K562 (cell line): ENCODE results near the gene ENDOD1. TPM values are rescaled to one million over a fixed set of nuclear protein-coding genes. Genes with fewer than 3 reads are reported as not detected.

ENCODE experiments used
- ATAC-seq: fragments of 200-7000 bp; cut with Tn5 transposase; 3 replicates; pipeline ENCODE4 v1.9.1; 2020; ENCODE audit warnings: moderate library complexity
- BruUV-seq: library from RNA; stranded (reverse); fragments of 400-500 nt; replicated peaks from 2 replicates; lab custom pipeline; 2021; lab: Mats Ljungman, UMichigan
- CTCF ChIA-PET: fragments of 300-600 bp; formaldehyde crosslinking; extraction: SDS; loops from one replicate; lab custom pipeline; 2021; ENCODE audit warnings: low intra/inter-chr PET ratio; lab: Yijun Ruan, JAX
- POLR2A ChIA-PET: fragments of 300-600, 350-650 bp; sonication (Branson Sonifier 250); formaldehyde crosslinking; extraction: SDS; loops from one replicate; lab custom pipeline; 2021; ENCODE audit warnings: antibody characterized with exemption, inconsistent platforms; lab: Yijun Ruan, JAX
- DNase-seq, 4 experiments: peaks; one replicate each; pipeline versions ENCODE4 v3.0.0 to v3.0.0-alpha.2; 2011 to 2018; ENCODE audit warnings: low spot score in 3 of 4, mixed read lengths in 3 of 4; ENCODE audit errors: extremely low read depth in 1 of 4
- FAIRE-seq: peaks from 2 replicates; lab custom pipeline; 2011; peaks lifted over from hg19 to GRCh38; lab: Jason Lieb, UNC
- H2AFZ ChIP-seq: 2 replicates; pipeline ENCODE4 v1.6.0; 2011; ENCODE audit warnings: low read depth, low read length, control low read depth, inconsistent platforms
- H3K27ac ChIP-seq: fragments of 200-600 bp; 3 replicates; pipeline ENCODE4 v1.8.0; 2011; ENCODE audit warnings: low read depth, mild to moderate bottlenecking, control low read depth, inconsistent platforms, low read length, moderate library complexity, mixed read lengths; ENCODE audit errors: extremely low read depth
- H3K27me3 ChIP-seq, 2 experiments: fragments of 300-600 bp in 1 of 2; 2 replicates in 1 of 2; 3 replicates in 1 of 2; pipeline versions ENCODE4 v1.6.0 to v1.8.0; 2011; ENCODE audit warnings: inconsistent platforms in 2 of 2, low read length in 2 of 2, mild to moderate bottlenecking in 1 of 2, mixed read lengths in 1 of 2, moderate library complexity in 1 of 2; ENCODE audit not compliant: control insufficient read depth in 2 of 2, insufficient read depth in 2 of 2
- H3K36me3 ChIP-seq: fragments of 300-600 bp; 3 replicates; pipeline ENCODE4 v1.8.0; 2011; ENCODE audit warnings: mild to moderate bottlenecking, low read length, inconsistent platforms; ENCODE audit not compliant: control insufficient read depth, insufficient read depth
- H3K4me1 ChIP-seq, 2 experiments: fragments of 200-600 bp in 1 of 2; replicated peaks in 1 of 2; 2 replicates in 1 of 2; 3 replicates in 1 of 2; pipeline versions ENCODE4 v1.5.1 to v1.8.0; 2011; ENCODE audit warnings: inconsistent platforms in 2 of 2, low read length in 2 of 2, mild to moderate bottlenecking in 1 of 2, mixed read lengths in 1 of 2, moderate library complexity in 1 of 2; ENCODE audit not compliant: control insufficient read depth in 2 of 2, insufficient read depth in 2 of 2
- H3K4me2 ChIP-seq: 2 replicates; pipeline ENCODE4 v1.6.1; 2011; ENCODE audit warnings: low read length, control low read depth, inconsistent platforms, mixed read lengths; ENCODE audit not compliant: insufficient read depth
- H3K4me3 ChIP-seq: fragments of 200-600 bp; sonication (generic), shearing (Covaris generic); 2 replicates; pipeline ENCODE4 v1.5.1; 2016; ENCODE audit warnings: control low read depth, inconsistent platforms
- H3K79me2 ChIP-seq: fragments of 200-600 bp; 3 replicates; pipeline ENCODE4 v1.8.0; 2011; ENCODE audit warnings: low read length, inconsistent platforms; ENCODE audit not compliant: control insufficient read depth, insufficient read depth
- H3K9ac ChIP-seq, 2 experiments: 2 replicates each; pipeline versions ENCODE4 v1.6.0 to v1.6.1; 2011; ENCODE audit warnings: low read depth in 2 of 2, low read length in 2 of 2, control low read depth in 1 of 2, inconsistent platforms in 1 of 2, mild to moderate bottlenecking in 1 of 2, mixed read lengths in 1 of 2; ENCODE audit not compliant: insufficient read depth in 1 of 2
- H3K9me1 ChIP-seq: one replicate; pipeline ENCODE4 v1.6.0; 2011; ENCODE audit warnings: inconsistent platforms, mild to moderate bottlenecking, low read length, moderate library complexity; ENCODE audit not compliant: control insufficient read depth, insufficient read depth
- H3K9me3 ChIP-seq: replicated peaks from 2 replicates; pipeline ENCODE4 v1.5.1; 2011; ENCODE audit warnings: low read depth, low read length, inconsistent platforms; ENCODE audit not compliant: control insufficient read depth, insufficient read depth
- H4K20me1 ChIP-seq: replicated peaks from 2 replicates; pipeline ENCODE4 v1.6.1; 2011; ENCODE audit warnings: low read length, inconsistent platforms, mixed read lengths; ENCODE audit not compliant: control insufficient read depth, insufficient read depth
- ATF6 ChIP-seq: sonication (generic); formaldehyde crosslinking; IDR thresholded peaks from 2 replicates; pipeline ENCODE4 v1.4.0; 2020; ENCODE audit warnings: mild to moderate bottlenecking, missing genetic modification reagents
- CHD1 ChIP-seq: fragments of 200-600 bp; sonication (generic); IDR thresholded peaks from one replicate; pipeline ENCODE4 v1.6.1; 2012; ENCODE audit warnings: mild to moderate bottlenecking, moderate library complexity, low read length, inconsistent platforms
- CHD4 ChIP-seq: fragments of 200-600 bp; sonication (generic); IDR thresholded peaks from 3 replicates; pipeline ENCODE4 v1.6.1; 2012; ENCODE audit warnings: low read depth, mild to moderate bottlenecking, mixed read lengths, low read length, inconsistent platforms; ENCODE audit not compliant: insufficient read depth, insufficient replicate concordance, poor library complexity, severe bottlenecking
- DEAF1 ChIP-seq: fragments of 450-650 bp; formaldehyde crosslinking; IDR thresholded peaks from 2 replicates; pipeline ENCODE4 v1.4.0; 2020; ENCODE audit warnings: mild to moderate bottlenecking, moderate library complexity
- GTF2A2 ChIP-seq: IDR thresholded peaks from 2 replicates; pipeline ENCODE4 v1.6.1; 2016; ENCODE audit warnings: mild to moderate bottlenecking, missing genetic modification characterization, missing compliant biosample characterization
- ID3 ChIP-seq, 2 experiments: fragments of 250-450 bp in 1 of 2; fragments of 450-650 bp in 1 of 2; sonication (Bioruptor Pico) in 1 of 2; IDR thresholded peaks; 2 replicates each; pipeline versions ENCODE4 v1.6.1 to v1.8.0; 2016 to 2021; ENCODE audit warnings: mild to moderate bottlenecking in 2 of 2, moderate library complexity in 2 of 2, missing compliant biosample characterization in 1 of 2, missing genetic modification characterization in 1 of 2
- MTF1 ChIP-seq: fragments of 250-450 bp; sonication (Bioruptor Pico); IDR thresholded peaks from 2 replicates; pipeline ENCODE4 v1.9.0; 2021; ENCODE audit warnings: moderate library complexity, mild to moderate bottlenecking, inconsistent platforms, borderline replicate concordance
- PTRF ChIP-seq: fragments of 450-650 bp; IDR thresholded peaks from 2 replicates; pipeline ENCODE4 v1.6.1; 2016; ENCODE audit warnings: mild to moderate bottlenecking, missing genetic modification characterization, missing compliant biosample characterization
- SMAD4 ChIP-seq: fragments of 250-450 bp; sonication (Bioruptor Pico); conservative IDR thresholded peaks from 2 replicates; pipeline ENCODE4 v1.8.0; 2021; ENCODE audit warnings: inconsistent platforms, mild to moderate bottlenecking, moderate library complexity
- TCF7 ChIP-seq: sonication (generic); IDR thresholded peaks from 2 replicates; pipeline ENCODE4 v1.6.1; 2016; ENCODE audit warnings: antibody characterized with exemption, borderline replicate concordance
- ZSCAN29 ChIP-seq: fragments of 450-650 bp; IDR thresholded peaks from 2 replicates; pipeline ENCODE4 v1.6.1; 2017
- WGBS: fragments of 100-300 bp; shearing (Covaris generic); methylation state at CpG from one replicate; pipeline ENCODE4 v1.1.6; 2016; ENCODE audit warnings: low coverage, mixed read lengths; ENCODE audit not compliant: insufficient coverage; ENCODE audit errors: missing lambda C conversion rate; 5-methylcytosine and 5-hydroxymethylcytosine counted together
- in situ Hi-C: fragments of 300-500 bp; cut with MboI; formaldehyde crosslinking; loops from 4 replicates; pipeline ENCODE4 v1.15.0; 2018; ENCODE audit warnings: inconsistent platforms, mixed read lengths
- intact Hi-C: fragments of 100-400 bp; cut with micrococcal nuclease; formaldehyde crosslinking; loops from 2 replicates; pipeline ENCODE4 v1.14.2; 2022
- polyA plus RNA-seq, 8 experiments: library from polyadenylated mRNA; depleted of rRNA in 4 of 8; stranded (reverse) in 5 of 8; unstranded in 3 of 8; fragments of >200 nt; fragmentation: Nextera tagmentation in 2 of 8; fragmentation: Illumina TruSeq in 1 of 8; extraction: Ambion mirVana in 2 of 8; extraction: Trizol in 1 of 8; gene quantifications; 2 replicates each; pipeline versions ENCODE4 v1.2.1 to v1.2.3, GENCODE V29; 2011 to 2014; ENCODE audit warnings: inconsistent platforms in 1 of 8, missing spikeins in 1 of 8
- total RNA-seq, 7 experiments: library from RNA; depleted of rRNA in 6 of 7; stranded (reverse); fragments of >200 nt in 6 of 7; fragmentation: Illumina TruSeq in 2 of 7; extraction: Trizol in 2 of 7; gene quantifications; 2 replicates each; pipeline versions ENCODE4 v1.2.1 to v1.2.3, GENCODE V29; 2011 to 2021; ENCODE audit warnings: low replicate concordance in 1 of 7
- TF ChIP-seq, protein P1 (sequence below): fragments of 250-450 bp; sonication (Bioruptor Pico); IDR thresholded peaks from 2 replicates; pipeline ENCODE4 v1.8.0; 2022; ENCODE audit warnings: moderate library complexity, mild to moderate bottlenecking, inconsistent platforms

ENDOD1 gene
- total and polyA plus RNA-seq, 9 of the 15 experiments (the other 6 are each of a cell fraction or from before 2014, with no cell fraction given) = 4.2 to 11.8 (median 9.3) TPM

DNA sequence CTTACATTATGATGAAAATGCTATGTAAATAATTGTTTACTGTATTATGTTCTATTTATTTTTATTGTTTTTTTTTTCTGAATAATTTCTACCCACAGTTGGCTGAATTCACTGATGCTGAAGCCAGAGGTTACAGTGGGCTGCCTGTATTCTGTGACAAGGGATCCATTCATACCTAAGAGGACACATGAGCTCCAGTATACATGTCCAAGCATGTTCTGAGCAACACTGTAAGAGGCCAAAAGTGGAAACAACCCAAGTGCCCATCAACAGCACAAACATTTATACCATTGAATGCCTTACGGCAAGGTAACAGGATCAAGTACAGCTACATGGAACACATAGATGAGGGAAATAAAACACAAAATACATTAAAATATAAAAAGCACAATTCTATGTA is 24.3 kb upstream of the ENDOD1 start:
- Histone ChIP-seq H4K20me1 (no peaks in the 10 kb centered on the region), H3K4me3 (no peak overlapping the region), H3K27me3 (no peaks in the 10 kb centered on the region), H3K9me1 (no peaks in the 10 kb centered on the region), H3K9me3 (no peaks in the 10 kb centered on the region), H2AFZ (no peak overlapping the region), H3K4me2 (no peak overlapping the region), H3K27ac (no peak overlapping the region), H3K36me3 (peaks cover 4% of the 10 kb centered on the region; the same call in 2 of the 3 replicates), H3K9ac (no peak overlapping the region), H3K79me2 (peaks cover 30% of the 10 kb centered on the region), H3K4me1 (peaks cover 0 to 5% of the 10 kb centered on the region in 2 experiments; a peak in 3 of 5 replicates)
- 93% methylated on average over 1 of the region's 1 CpG for WGBS
- in situ Hi-C loops (no loop called here), intact Hi-C loops (loop anchor here (5.0 to 10.0 kb wide), 4 partner anchors 93 to 699 kb away; partner anchors contain the start of genes CWC15, KDM4D and SESN3)
- FAIRE-seq (no peak), ATAC-seq (no peak), DNase-seq (no peak)
- CTCF ChIA-PET = no interaction called here
- TF ChIP-seq MTF1 (no peak), PTRF (no peak), DEAF1 (no peak), CHD4 (no peak), CHD1 (no peak), TCF7 (no peak), SMAD4 (no peak), ATF6 (no peak), GTF2A2 (tag) (no peak), ZSCAN29 (no peak), ID3 (CRISPR knock-in tag; IDR thresholded peaks at IDR 0.05) (no peak), ID3 (tag; IDR thresholded peaks at IDR 0.05) (no peak)
- TF ChIP-seq, protein P1, sequence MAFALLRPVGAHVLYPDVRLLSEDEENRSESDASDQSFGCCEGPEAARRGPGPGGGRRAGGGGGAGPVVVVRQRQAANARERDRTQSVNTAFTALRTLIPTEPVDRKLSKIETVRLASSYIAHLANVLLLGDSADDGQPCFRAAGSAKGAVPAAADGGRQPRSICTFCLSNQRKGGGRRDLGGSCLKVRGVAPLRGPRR (CRISPR knock-in tag) = no peak
- POLR2A ChIA-PET = no interaction called here
- no TSS peak for BruUV-seq
